Liver (tissue), 9 donors: ENCODE data around the gene BTG4. TPM values are rescaled to one million over a fixed set of nuclear protein-coding genes. Genes with fewer than 3 reads are reported as not detected.

ENCODE experiments used
- DNase-seq: peaks from one replicate; pipeline ENCODE4 v3.0.0-alpha.2; 2017; ENCODE audit warnings: low spot score
- H3K27ac ChIP-seq, 2 donors: one replicate each; pipeline ENCODE4 v1.7.0; 2013; ENCODE audit warnings: inconsistent platforms in 2 of 2, low read length in 2 of 2, control low read depth in 1 of 2, low read depth in 1 of 2, mild to moderate bottlenecking in 1 of 2
- H3K27me3 ChIP-seq, 4 donors: one replicate each; pipeline versions ENCODE4 v1.6.1 to v1.7.0; 2013; ENCODE audit warnings: low read length in 3 of 4, inconsistent platforms in 1 of 4, mild to moderate bottlenecking in 1 of 4, moderate library complexity in 1 of 4; ENCODE audit not compliant: control insufficient read depth in 4 of 4, insufficient read depth in 4 of 4
- H3K36me3 ChIP-seq, 4 donors: one replicate each; pipeline versions ENCODE4 v1.6.1 to v1.7.0; 2013; ENCODE audit warnings: low read length in 3 of 4, mild to moderate bottlenecking in 3 of 4, low read depth in 1 of 4, moderate library complexity in 1 of 4; ENCODE audit not compliant: control insufficient read depth in 4 of 4, insufficient read depth in 3 of 4
- H3K4me1 ChIP-seq, 4 donors: one replicate each; pipeline versions ENCODE4 v1.6.1 to v1.7.0; 2013; ENCODE audit warnings: low read length in 3 of 4, mild to moderate bottlenecking in 3 of 4, moderate library complexity in 1 of 4; ENCODE audit not compliant: control insufficient read depth in 4 of 4, insufficient read depth in 4 of 4
- H3K4me3 ChIP-seq, 3 donors: one replicate each; pipeline versions ENCODE4 v1.6.1 to v1.7.0; 2013; ENCODE audit warnings: low read length in 3 of 3, control low read depth in 1 of 3, low read depth in 1 of 3, mild to moderate bottlenecking in 1 of 3
- H3K9ac ChIP-seq, 2 donors: one replicate each; pipeline ENCODE4 v1.7.0; 2013; ENCODE audit warnings: low read length in 2 of 2, mild to moderate bottlenecking in 2 of 2, moderate library complexity in 2 of 2, control low read depth in 1 of 2, low read depth in 1 of 2
- H3K9me3 ChIP-seq, 4 donors: one replicate each; pipeline versions ENCODE4 v1.6.1 to v1.7.0; 2013; ENCODE audit warnings: low read length in 3 of 4; ENCODE audit not compliant: control insufficient read depth in 4 of 4
- CTCF ChIP-seq: fragments of 150-350 bp; IDR thresholded peaks from 2 replicates; pipeline ENCODE4 v1.5.1; 2017; ENCODE audit warnings: improper control_type of control experiment, low read depth, low read length; ENCODE audit not compliant: missing input control
- EGR1 ChIP-seq, 2 donors: IDR thresholded peaks; 2 replicates each; pipeline ENCODE4 v1.6.1; 2016 to 2018; ENCODE audit warnings: antibody characterized with exemption in 2 of 2, low read depth in 2 of 2
- FOXA1 ChIP-seq: IDR thresholded peaks from 2 replicates; pipeline ENCODE4 v1.6.1; 2016; ENCODE audit warnings: antibody characterized with exemption
- FOXA2 ChIP-seq: IDR thresholded peaks from 2 replicates; pipeline ENCODE4 v1.6.1; 2016; ENCODE audit warnings: antibody characterized with exemption
- GABPA ChIP-seq, 2 donors: IDR thresholded peaks in 1 of 2; conservative IDR thresholded peaks in 1 of 2; 2 replicates each; pipeline ENCODE4 v1.6.1; 2016; ENCODE audit warnings: antibody characterized with exemption in 2 of 2, mild to moderate bottlenecking in 1 of 2, moderate library complexity in 1 of 2
- HNF4A ChIP-seq, 2 donors: conservative IDR thresholded peaks; 2 replicates each; pipeline ENCODE4 v1.6.1; 2016; ENCODE audit warnings: antibody characterized with exemption in 2 of 2, mild to moderate bottlenecking in 2 of 2
- HNF4G ChIP-seq: IDR thresholded peaks from 2 replicates; pipeline ENCODE4 v1.6.1; 2016; ENCODE audit warnings: antibody characterized with exemption
- JUND ChIP-seq, 2 donors: IDR thresholded peaks; 2 replicates each; pipeline ENCODE4 v1.6.1; 2016; ENCODE audit warnings: antibody characterized with exemption in 2 of 2
- NR2F2 ChIP-seq: IDR thresholded peaks from 2 replicates; pipeline ENCODE4 v1.6.1; 2016; ENCODE audit warnings: antibody characterized with exemption
- RAD21 ChIP-seq, 2 donors: IDR thresholded peaks; 2 replicates each; pipeline ENCODE4 v1.6.1; 2016; ENCODE audit warnings: antibody characterized with exemption in 2 of 2, mild to moderate bottlenecking in 2 of 2
- RXRA ChIP-seq, 2 donors: IDR thresholded peaks; 2 replicates each; pipeline ENCODE4 v1.6.1; 2017 to 2018; ENCODE audit warnings: antibody characterized with exemption in 2 of 2, mild to moderate bottlenecking in 1 of 2
- SP1 ChIP-seq: IDR thresholded peaks from 2 replicates; pipeline ENCODE4 v1.6.1; 2018; ENCODE audit warnings: antibody characterized with exemption, mild to moderate bottlenecking
- TAF1 ChIP-seq: conservative IDR thresholded peaks from 2 replicates; pipeline ENCODE4 v1.6.1; 2016; ENCODE audit warnings: antibody characterized with exemption, mild to moderate bottlenecking
- YY1 ChIP-seq: IDR thresholded peaks from 2 replicates; pipeline ENCODE4 v1.6.1; 2016; ENCODE audit warnings: antibody characterized with exemption, mild to moderate bottlenecking
- ZBTB33 ChIP-seq: IDR thresholded peaks from 2 replicates; pipeline ENCODE4 v1.6.1; 2016; ENCODE audit warnings: antibody characterized with exemption
- WGBS: extraction: QIAGEN DNeasy Blood & Tissue Kit; methylation state at CpG from one replicate; pipeline ENCODE4 v1.1.7; 2013; 5-methylcytosine and 5-hydroxymethylcytosine counted together
- polyA plus RNA-seq, 2 donors: library from polyadenylated mRNA; stranded (reverse) in 1 of 2; unstranded in 1 of 2; fragments of 200-250 nt in 1 of 2; fragments of >200 nt in 1 of 2; fragmentation: Nextera tagmentation in 1 of 2; extraction: Ambion mirVana in 1 of 2; gene quantifications; one replicate each; pipeline versions ENCODE4 v1.2.1 to v1.2.3, GENCODE V29; 2013 to 2015
- total RNA-seq, 2 donors: library from RNA; depleted of rRNA; stranded (reverse); fragments of >200 nt; gene quantifications; one replicate each; pipeline ENCODE4 v1.2.3, GENCODE V29; 2014
- TF ChIP-seq, protein P1 (sequence below): IDR thresholded peaks from 2 replicates; pipeline ENCODE4 v1.6.1; 2016; ENCODE audit warnings: antibody characterized with exemption
- TF ChIP-seq, protein P2 (sequence below): IDR thresholded peaks from 2 replicates; pipeline ENCODE4 v1.6.1; 2016; ENCODE audit warnings: antibody characterized with exemption
- donor health status: healthy.
- donor health status: healthy.
- donor health status: healthy.
- donor health status: healthy.
- donor health status: healthy.

Gene BTG4
- total and polyA plus RNA-seq, 4 donors, result not detected

- no peak for TF ChIP-seq CTCF
- TF ChIP-seq RAD21 (IDR thresholded peaks at IDR 0.05), result no peak
- no peak for TF ChIP-seq JUND (IDR thresholded peaks at IDR 0.05)
- no peak for TF ChIP-seq HNF4G
- TF ChIP-seq FOXA1, result no peak
- TF ChIP-seq HNF4A (conservative IDR thresholded peaks at IDR 0.05), result no peak
- no peak for TF ChIP-seq NR2F2
- TF ChIP-seq FOXA2, result no peak
Measured at GRCh38 chr11:111540114-111540936, 28.1 kb upstream of the BTG4 start, which contains the start of gene LAYN (continued).

GRCh38 chr11:111539426-111540113 is 27.4 kb upstream of the BTG4 start:
- Histone ChIP-seq H3K9me3 (no peaks in the 10 kb centered on the region), H3K36me3 (no peaks in the 10 kb centered on the region), H3K27ac (no peak overlapping the region), H3K4me1 (peaks cover 0 to 22% (median 11%) of the 10 kb centered on the region in 4 donors), H3K27me3 (peaks cover 0 to 4% (median 1%) of the 10 kb centered on the region in 4 donors), H3K4me3 (no peak overlapping the region), H3K9ac (no peak overlapping the region)
- no peak for TF ChIP-seq EGR1 (IDR thresholded peaks at IDR 0.05; ENCODE audit: low read depth in 2 of 2)
- no peak for TF ChIP-seq GABPA (IDR thresholded peaks at IDR 0.05 in 1 of 2, conservative IDR thresholded peaks at IDR 0.05 in 1 of 2)
- no peak for TF ChIP-seq CTCF
- no peak for TF ChIP-seq NR2F2
- TF ChIP-seq RAD21 (IDR thresholded peaks at IDR 0.05), result no peak
- TF ChIP-seq FOXA2, result no peak
- no peak for TF ChIP-seq ZBTB33
- TF ChIP-seq SP1, result no peak
- no peak for TF ChIP-seq TAF1
- TF ChIP-seq, protein P1, sequence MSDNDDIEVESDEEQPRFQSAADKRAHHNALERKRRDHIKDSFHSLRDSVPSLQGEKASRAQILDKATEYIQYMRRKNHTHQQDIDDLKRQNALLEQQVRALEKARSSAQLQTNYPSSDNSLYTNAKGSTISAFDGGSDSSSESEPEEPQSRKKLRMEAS, result no peak
- TF ChIP-seq FOXA1, result no peak
- TF ChIP-seq RXRA (IDR thresholded peaks at IDR 0.05), result no peak
- TF ChIP-seq, protein P2, sequence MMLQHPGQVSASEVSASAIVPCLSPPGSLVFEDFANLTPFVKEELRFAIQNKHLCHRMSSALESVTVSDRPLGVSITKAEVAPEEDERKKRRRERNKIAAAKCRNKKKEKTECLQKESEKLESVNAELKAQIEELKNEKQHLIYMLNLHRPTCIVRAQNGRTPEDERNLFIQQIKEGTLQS, result no peak
- no peak for TF ChIP-seq YY1
- TF ChIP-seq HNF4G, result no peak
- WGBS, result 88% methylated on average over 9 of the region's 9 CpGs
- no peak for DNase-seq
